ENCODE results near the gene DROSHA.

DROSHA gene

GRCh38 chr5:31495336-31495735 is 36.6 kb downstream of the DROSHA start:
- no peaks in the 10 kb centered on the region for H3K27me3 ChIP-seq (ENCODE audit: control insufficient read depth in 5 of 5, insufficient read depth in 4 of 5, low read length in 5 of 5)
- H3K4me3 ChIP-seq (ENCODE audit: low read depth in 1 of 5, low read length in 5 of 5) = no peak overlapping the region
- H3K27ac ChIP-seq (ENCODE audit: low read depth, low read length) = no peak overlapping the region
- H3K9me3 ChIP-seq (ENCODE audit: control insufficient read depth in 5 of 5, low read length in 5 of 5) = no peaks in the 10 kb centered on the region
- no peak overlapping the region for H3K9ac ChIP-seq (ENCODE audit: low read length in 5 of 5)
- no peaks in the 10 kb centered on the region for H3K4me1 ChIP-seq (ENCODE audit: control insufficient read depth in 5 of 5, insufficient read depth in 5 of 5, low read length in 5 of 5)
- H3K36me3 ChIP-seq (ENCODE audit: control insufficient read depth in 5 of 5, insufficient read depth in 5 of 5, low read length in 5 of 5) = peaks cover 23 to 83% (median 72%) of the 10 kb centered on the region in 5 donors

- Histone ChIP-seq H3K4me3 (ENCODE audit: low read depth in 1 of 5, low read length in 5 of 5) (no peak overlapping the region), H3K9me3 (ENCODE audit: control insufficient read depth in 5 of 5, low read length in 5 of 5) (no peaks in the 10 kb centered on the region), H3K36me3 (ENCODE audit: control insufficient read depth in 5 of 5, insufficient read depth in 5 of 5, low read length in 5 of 5) (peaks cover 34 to 76% (median 69%) of the 10 kb centered on the region in 5 donors), H3K27me3 (ENCODE audit: control insufficient read depth in 5 of 5, insufficient read depth in 4 of 5, low read length in 5 of 5) (no peaks in the 10 kb centered on the region), H3K27ac (ENCODE audit: low read depth, low read length) (no peak overlapping the region), H3K4me1 (ENCODE audit: control insufficient read depth in 5 of 5, insufficient read depth in 5 of 5, low read length in 5 of 5) (no peaks in the 10 kb centered on the region), H3K9ac (ENCODE audit: low read length in 5 of 5) (no peak overlapping the region)
Observed at GRCh38 chr5:31492869-31493268, 39.0 kb downstream of the DROSHA start.

GRCh38 chr5:31487506-31487905 is 44.4 kb downstream of the DROSHA start:
- Histone ChIP-seq H3K9me3 (ENCODE audit: control insufficient read depth in 5 of 5, low read length in 5 of 5) (no peaks in the 10 kb centered on the region), H3K36me3 (ENCODE audit: control insufficient read depth in 5 of 5, insufficient read depth in 5 of 5, low read length in 5 of 5) (peaks cover 31 to 49% (median 34%) of the 10 kb centered on the region in 5 donors), H3K9ac (ENCODE audit: low read length in 5 of 5) (no peak overlapping the region), H3K27me3 (ENCODE audit: control insufficient read depth in 5 of 5, insufficient read depth in 4 of 5, low read length in 5 of 5) (no peaks in the 10 kb centered on the region), H3K27ac (ENCODE audit: low read depth, low read length) (no peak overlapping the region), H3K4me1 (ENCODE audit: control insufficient read depth in 5 of 5, insufficient read depth in 5 of 5, low read length in 5 of 5) (no peaks in the 10 kb centered on the region), H3K4me3 (ENCODE audit: low read depth in 1 of 5, low read length in 5 of 5) (no peak overlapping the region)

GRCh38 chr5:31486441-31486840 is 45.5 kb downstream of the DROSHA start:
- H3K4me1 ChIP-seq (ENCODE audit: control insufficient read depth in 5 of 5, insufficient read depth in 5 of 5, low read length in 5 of 5) = no peaks in the 10 kb centered on the region
- peaks cover 37 to 50% (median 40%) of the 10 kb centered on the region in 5 donors for H3K36me3 ChIP-seq (ENCODE audit: control insufficient read depth in 5 of 5, insufficient read depth in 5 of 5, low read length in 5 of 5)
- H3K4me3 ChIP-seq (ENCODE audit: low read depth in 1 of 5, low read length in 5 of 5) = no peak overlapping the region
- H3K27me3 ChIP-seq (ENCODE audit: control insufficient read depth in 5 of 5, insufficient read depth in 4 of 5, low read length in 5 of 5) = no peaks in the 10 kb centered on the region
- H3K27ac ChIP-seq (ENCODE audit: low read depth, low read length) = no peak overlapping the region
- H3K9me3 ChIP-seq (ENCODE audit: control insufficient read depth in 5 of 5, low read length in 5 of 5) = no peaks in the 10 kb centered on the region
- no peak overlapping the region for H3K9ac ChIP-seq (ENCODE audit: low read length in 5 of 5)

GRCh38 chr5:31485376-31486207 is 46.3 kb downstream of the DROSHA start:
- no peak overlapping the region for H3K9ac ChIP-seq (ENCODE audit: low read length in 5 of 5)
- H3K27ac ChIP-seq (ENCODE audit: low read depth, low read length) = no peak overlapping the region
- H3K4me1 ChIP-seq (ENCODE audit: control insufficient read depth in 5 of 5, insufficient read depth in 5 of 5, low read length in 5 of 5) = no peaks in the 10 kb centered on the region
- H3K4me3 ChIP-seq (ENCODE audit: low read depth in 1 of 5, low read length in 5 of 5) = no peak overlapping the region
- no peaks in the 10 kb centered on the region for H3K9me3 ChIP-seq (ENCODE audit: control insufficient read depth in 5 of 5, low read length in 5 of 5)
- peaks cover 36 to 51% (median 38%) of the 10 kb centered on the region in 5 donors for H3K36me3 ChIP-seq (ENCODE audit: control insufficient read depth in 5 of 5, insufficient read depth in 5 of 5, low read length in 5 of 5)
- no peaks in the 10 kb centered on the region for H3K27me3 ChIP-seq (ENCODE audit: control insufficient read depth in 5 of 5, insufficient read depth in 4 of 5, low read length in 5 of 5)

GRCh38 chr5:31481531-31482165 is 50.2 kb downstream of the DROSHA start:
- no peaks in the 10 kb centered on the region for H3K9me3 ChIP-seq (ENCODE audit: control insufficient read depth in 5 of 5, low read length in 5 of 5)
- peaks cover 0 to 8% (median 0%) of the 10 kb centered on the region in 5 donors for H3K4me1 ChIP-seq (ENCODE audit: control insufficient read depth in 5 of 5, insufficient read depth in 5 of 5, low read length in 5 of 5)
- peaks cover 23 to 32% (median 26%) of the 10 kb centered on the region in 5 donors for H3K36me3 ChIP-seq (ENCODE audit: control insufficient read depth in 5 of 5, insufficient read depth in 5 of 5, low read length in 5 of 5)
- H3K9ac ChIP-seq (ENCODE audit: low read length in 5 of 5) = no peak overlapping the region
- no peak overlapping the region for H3K27ac ChIP-seq (ENCODE audit: low read depth, low read length)
- no peak overlapping the region for H3K4me3 ChIP-seq (ENCODE audit: low read depth in 1 of 5, low read length in 5 of 5)
- no peaks in the 10 kb centered on the region for H3K27me3 ChIP-seq (ENCODE audit: control insufficient read depth in 5 of 5, insufficient read depth in 4 of 5, low read length in 5 of 5)

GRCh38 chr5:31479706-31480105 is 52.2 kb downstream of the DROSHA start:
- no peak overlapping the region for H3K27ac ChIP-seq (ENCODE audit: low read depth, low read length)
- no peak overlapping the region for H3K4me3 ChIP-seq (ENCODE audit: low read depth in 1 of 5, low read length in 5 of 5)
- H3K9ac ChIP-seq (ENCODE audit: low read length in 5 of 5) = no peak overlapping the region
- no peaks in the 10 kb centered on the region for H3K27me3 ChIP-seq (ENCODE audit: control insufficient read depth in 5 of 5, insufficient read depth in 4 of 5, low read length in 5 of 5)
- H3K36me3 ChIP-seq (ENCODE audit: control insufficient read depth in 5 of 5, insufficient read depth in 5 of 5, low read length in 5 of 5) = peaks cover 24 to 30% (median 28%) of the 10 kb centered on the region in 5 donors
- peaks cover 0 to 8% (median 0%) of the 10 kb centered on the region in 5 donors for H3K4me1 ChIP-seq (ENCODE audit: control insufficient read depth in 5 of 5, insufficient read depth in 5 of 5, low read length in 5 of 5)
- H3K9me3 ChIP-seq (ENCODE audit: control insufficient read depth in 5 of 5, low read length in 5 of 5) = no peaks in the 10 kb centered on the region

GRCh38 chr5:31478901-31479300 is 53.0 kb downstream of the DROSHA start:
- Histone ChIP-seq H3K36me3 (ENCODE audit: control insufficient read depth in 5 of 5, insufficient read depth in 5 of 5, low read length in 5 of 5) (peaks cover 21 to 31% (median 31%) of the 10 kb centered on the region in 5 donors), H3K9ac (ENCODE audit: low read length in 5 of 5) (no peak overlapping the region), H3K27me3 (ENCODE audit: control insufficient read depth in 5 of 5, insufficient read depth in 4 of 5, low read length in 5 of 5) (no peaks in the 10 kb centered on the region), H3K27ac (ENCODE audit: low read depth, low read length) (no peak overlapping the region), H3K9me3 (ENCODE audit: control insufficient read depth in 5 of 5, low read length in 5 of 5) (no peaks in the 10 kb centered on the region), H3K4me1 (ENCODE audit: control insufficient read depth in 5 of 5, insufficient read depth in 5 of 5, low read length in 5 of 5) (peaks cover 0 to 8% (median 0%) of the 10 kb centered on the region in 5 donors), H3K4me3 (ENCODE audit: low read depth in 1 of 5, low read length in 5 of 5) (no peak overlapping the region)

GRCh38 chr5:31477971-31478370 is 53.9 kb downstream of the DROSHA start:
- H3K4me1 ChIP-seq (ENCODE audit: control insufficient read depth in 5 of 5, insufficient read depth in 5 of 5, low read length in 5 of 5) = peaks cover 0 to 8% (median 0%) of the 10 kb centered on the region in 5 donors
- H3K27ac ChIP-seq (ENCODE audit: low read depth, low read length) = no peak overlapping the region
- no peak overlapping the region for H3K9ac ChIP-seq (ENCODE audit: low read length in 5 of 5)
- H3K36me3 ChIP-seq (ENCODE audit: control insufficient read depth in 5 of 5, insufficient read depth in 5 of 5, low read length in 5 of 5) = peaks cover 14 to 32% (median 26%) of the 10 kb centered on the region in 5 donors
- H3K27me3 ChIP-seq (ENCODE audit: control insufficient read depth in 5 of 5, insufficient read depth in 4 of 5, low read length in 5 of 5) = no peaks in the 10 kb centered on the region
- H3K4me3 ChIP-seq (ENCODE audit: low read depth in 1 of 5, low read length in 5 of 5) = no peak overlapping the region
- H3K9me3 ChIP-seq (ENCODE audit: control insufficient read depth in 5 of 5, low read length in 5 of 5) = no peaks in the 10 kb centered on the region

GRCh38 chr5:31477516-31477915 is 54.4 kb downstream of the DROSHA start:
- Histone ChIP-seq H3K36me3 (ENCODE audit: control insufficient read depth in 5 of 5, insufficient read depth in 5 of 5, low read length in 5 of 5) (peaks cover 14 to 30% (median 25%) of the 10 kb centered on the region in 5 donors), H3K9me3 (ENCODE audit: control insufficient read depth in 5 of 5, low read length in 5 of 5) (no peaks in the 10 kb centered on the region), H3K4me3 (ENCODE audit: low read depth in 1 of 5, low read length in 5 of 5) (no peak overlapping the region), H3K9ac (ENCODE audit: low read length in 5 of 5) (no peak overlapping the region), H3K27me3 (ENCODE audit: control insufficient read depth in 5 of 5, insufficient read depth in 4 of 5, low read length in 5 of 5) (no peaks in the 10 kb centered on the region), H3K4me1 (ENCODE audit: control insufficient read depth in 5 of 5, insufficient read depth in 5 of 5, low read length in 5 of 5) (peaks cover 0 to 8% (median 0%) of the 10 kb centered on the region in 5 donors), H3K27ac (ENCODE audit: low read depth, low read length) (no peak overlapping the region)

Measured in subcutaneous abdominal adipose tissue (tissue), 5 donors.